CD4-positive, alpha-beta T cell treated with Interleukin-10 for 1 hour (primary cell): ENCODE data around the gene LCN6.
"Not testable (repeated sequence)": the region's sequence is repeated elsewhere in the genome, so short reads cannot be mapped to it uniquely, and the experiment has no call there.

Source experiments
- DNase-seq: peaks from one replicate; pipeline ENCODE4 v3.0.0-alpha.2; 2020

Gene LCN6

GRCh38 chr9:136782452-136782851 lies 34.1 kb upstream of the LCN6 start:
- no peak for DNase-seq

- DNase-seq = no peak
These were observed 31.5 kb upstream of the LCN6 start for GRCh38 chr9:136779808-136780207.

GRCh38 chr9:136777359-136777758 lies 29.0 kb upstream of the LCN6 start:
- no peak for DNase-seq

GRCh38 chr9:136776947-136777346 lies 28.6 kb upstream of the LCN6 start:
- no peak for DNase-seq

GRCh38 chr9:136775191-136775590 lies 26.9 kb upstream of the LCN6 start:
- no peak for DNase-seq

GRCh38 chr9:136774416-136775045 lies 26.2 kb upstream of the LCN6 start:
- no peak for DNase-seq

- DNase-seq = no peak
These were observed 25.2 kb upstream of the LCN6 start for GRCh38 chr9:136773386-136774044.

GRCh38 chr9:136771907-136772415 lies 23.6 kb upstream of the LCN6 start:
- no peak for DNase-seq

- peak; percentile 59 for DNase-seq
These were observed 21.4 kb upstream of the LCN6 start for GRCh38 chr9:136769710-136770191.

GRCh38 chr9:136766410-136767120 lies 18.2 kb upstream of the LCN6 start:
- DNase-seq = peak; percentile 65

GRCh38 chr9:136765745-136766409 lies 17.6 kb upstream of the LCN6 start:
- DNase-seq = not testable (repeated sequence)

- DNase-seq = no peak
These were observed 16.7 kb upstream of the LCN6 start for GRCh38 chr9:136765041-136765440.

- DNase-seq = no peak
These were observed 16.1 kb upstream of the LCN6 start, which contains the start of gene LCN15 for GRCh38 chr9:136764301-136764891. Gene LCN15, minus strand, starts transcription at chr9:136764518. Its CDS starts 30 bp downstream, at chr9:136764488.

GRCh38 chr9:136763649-136764035 lies 15.3 kb upstream of the LCN6 start:
- no peak for DNase-seq

- peak; percentile 36 for DNase-seq
These were observed 14.8 kb upstream of the LCN6 start for GRCh38 chr9:136762915-136763648.

GRCh38 chr9:136762221-136762691 lies 13.9 kb upstream of the LCN6 start:
- no peak for DNase-seq

GRCh38 chr9:136761545-136761981 lies 13.2 kb upstream of the LCN6 start:
- no peak for DNase-seq

- peak; percentile 26 for DNase-seq
These were observed 12.7 kb upstream of the LCN6 start for GRCh38 chr9:136760834-136761544.

- DNase-seq = no peak
These were observed 12.1 kb upstream of the LCN6 start for GRCh38 chr9:136760424-136760823.

GRCh38 chr9:136759436-136760325 lies 11.4 kb upstream of the LCN6 start:
- DNase-seq = no peak
